IMR-90 (cell line): ENCODE data around the gene KYAT1. TPM values are rescaled to one million over a fixed set of nuclear protein-coding genes. Genes with fewer than 3 reads are reported as not detected.

Experiments
- ATAC-seq: fragments of 200-7000 bp; cut with Tn5 transposase; 2 replicates; pipeline ENCODE4 v1.9.1; 2020; ENCODE audit warnings: low read depth, mild to moderate bottlenecking, moderate library complexity
- BruUV-seq: library from RNA; stranded (reverse); fragments of 400-500 nt; replicated peaks from 2 replicates; lab custom pipeline; 2021; lab: Mats Ljungman, UMichigan
- CTCF ChIA-PET: fragments of 300-600 bp; formaldehyde crosslinking; extraction: SDS; loops from one replicate; lab custom pipeline; 2021; ENCODE audit warnings: antibody characterized with exemption; lab: Yijun Ruan, JAX
- POLR2A ChIA-PET: fragments of 300-600 bp; sonication (Branson Sonifier 250); formaldehyde crosslinking; loops from one replicate; lab custom pipeline; 2022; ENCODE audit warnings: antibody characterized with exemption; ENCODE audit not compliant: unreplicated experiment; lab: Charles Lee
- DNase-seq: peaks from one replicate; pipeline ENCODE4 v3.0.0; 2013
- H2AFZ ChIP-seq: replicated peaks from 2 replicates; pipeline ENCODE3; 2013; ENCODE audit warnings: low read length, mild to moderate bottlenecking; ENCODE audit not compliant: poor library complexity
- H2AK5ac ChIP-seq: 2 replicates; pipeline ENCODE4 v1.6.1; 2013; ENCODE audit warnings: low read depth, low read length, inconsistent platforms
- H2AK9ac ChIP-seq: replicated peaks from 2 replicates; pipeline ENCODE3; 2013; ENCODE audit warnings: mild to moderate bottlenecking, low read depth, low read length, moderate library complexity; ENCODE audit not compliant: poor library complexity
- H2BK120ac ChIP-seq: 2 replicates; pipeline ENCODE4 v1.6.1; 2013; ENCODE audit warnings: low read depth, low read length, inconsistent platforms
- H2BK15ac ChIP-seq: 3 replicates; pipeline ENCODE4 v1.6.1; 2013; ENCODE audit warnings: low read depth, low read length, inconsistent platforms
- H2BK20ac ChIP-seq: 2 replicates; pipeline ENCODE4 v1.6.1; 2013; ENCODE audit warnings: low read depth, mild to moderate bottlenecking, inconsistent platforms, low read length, moderate library complexity
- H2BK5ac ChIP-seq: 2 replicates; pipeline ENCODE4 v1.6.1; 2013; ENCODE audit warnings: mild to moderate bottlenecking, low read depth, low read length, inconsistent platforms; ENCODE audit not compliant: poor library complexity, severe bottlenecking
- H3K14ac ChIP-seq: replicated peaks from 2 replicates; pipeline ENCODE4 v1.6.1; 2013; ENCODE audit warnings: low read depth, low read length, inconsistent platforms
- H3K18ac ChIP-seq: 2 replicates; pipeline ENCODE4 v1.6.1; 2013; ENCODE audit warnings: low read depth, low read length, control low read depth
- H3K23ac ChIP-seq: 2 replicates; pipeline ENCODE4 v1.6.1; 2013; ENCODE audit warnings: low read depth, low read length, inconsistent platforms
- H3K27ac ChIP-seq: 2 replicates; pipeline ENCODE4 v1.5.1; 2013; ENCODE audit warnings: mild to moderate bottlenecking, control low read depth, low read length; ENCODE audit not compliant: insufficient read depth
- H3K27me3 ChIP-seq: 2 replicates; pipeline ENCODE4 v1.6.1; 2013; ENCODE audit warnings: low read length; ENCODE audit not compliant: control insufficient read depth, insufficient read depth
- H3K36me3 ChIP-seq: 2 replicates; pipeline ENCODE4 v1.6.1; 2013; ENCODE audit warnings: low read length, mixed read lengths; ENCODE audit not compliant: control insufficient read depth, insufficient read depth
- H3K4ac ChIP-seq: 2 replicates; pipeline ENCODE4 v1.6.1; 2013; ENCODE audit warnings: low read depth, low read length, inconsistent platforms
- H3K4me1 ChIP-seq: 2 replicates; pipeline ENCODE4 v1.6.1; 2013; ENCODE audit warnings: low read length, mixed read lengths; ENCODE audit not compliant: control insufficient read depth, insufficient read depth
- H3K4me2 ChIP-seq: 2 replicates; pipeline ENCODE4 v1.6.1; 2013; ENCODE audit warnings: low read depth, mild to moderate bottlenecking, control low read depth, low read length, moderate library complexity
- H3K4me3 ChIP-seq: 2 replicates; pipeline ENCODE4 v1.5.1; 2013; ENCODE audit warnings: low read depth, mild to moderate bottlenecking, control low read depth, low read length, moderate library complexity; ENCODE audit not compliant: insufficient read depth
- H3K56ac ChIP-seq: 2 replicates; pipeline ENCODE4 v1.6.1; 2013; ENCODE audit warnings: low read length, inconsistent platforms; ENCODE audit not compliant: insufficient read depth; ENCODE audit errors: extremely low read depth
- H3K79me1 ChIP-seq, 2 experiments: 2 replicates each; pipeline ENCODE4 v1.6.1; 2013; ENCODE audit warnings: low read length in 2 of 2, inconsistent platforms in 1 of 2, low read depth in 1 of 2
- H3K9ac ChIP-seq: 2 replicates; pipeline ENCODE4 v1.6.1; 2013; ENCODE audit warnings: low read depth, low read length, control low read depth
- H3K9me1 ChIP-seq: 2 replicates; pipeline ENCODE4 v1.6.1; 2013; ENCODE audit warnings: low read length, inconsistent platforms; ENCODE audit not compliant: insufficient read depth
- H3K9me3 ChIP-seq: 2 replicates; pipeline ENCODE4 v1.6.1; 2013; ENCODE audit warnings: low read length; ENCODE audit not compliant: control insufficient read depth, insufficient read depth
- H4K20me1 ChIP-seq: 2 replicates; pipeline ENCODE4 v1.6.1; 2013; ENCODE audit warnings: low read length, inconsistent platforms; ENCODE audit not compliant: insufficient read depth
- H4K5ac ChIP-seq: 2 replicates; pipeline ENCODE4 v1.6.1; 2013; ENCODE audit warnings: mild to moderate bottlenecking, low read depth, low read length, control low read depth
- H4K8ac ChIP-seq, 2 experiments: 2 replicates each; pipeline ENCODE4 v1.6.1; 2013; ENCODE audit warnings: low read depth in 2 of 2, low read length in 2 of 2, control low read depth in 1 of 2, inconsistent platforms in 1 of 2
- H4K91ac ChIP-seq: 2 replicates; pipeline ENCODE4 v1.6.1; 2013; ENCODE audit warnings: low read depth, low read length, inconsistent platforms; ENCODE audit not compliant: insufficient read depth
- MAZ ChIP-seq: IDR thresholded peaks from 2 replicates; pipeline ENCODE4 v1.6.1; 2012; ENCODE audit warnings: low read depth, mild to moderate bottlenecking, low read length, improper control_type of control experiment, moderate library complexity, borderline replicate concordance
- WGBS, 2 experiments: methylation state at CpG; one replicate each; pipeline versions ENCODE4 v1.1.5 to v1.1.7; 2013; ENCODE audit warnings: missing lambda C conversion rate in 2 of 2; ENCODE audit not compliant: insufficient read length in 1 of 2; ENCODE audit errors: extremely low coverage in 2 of 2; 5-methylcytosine and 5-hydroxymethylcytosine counted together
- dilution Hi-C: fragments of 300-500 bp; cut with HindIII; formaldehyde crosslinking; loops from one replicate; pipeline ENCODE4 v1.14.3; 2018; ENCODE audit warnings: low sequenced_read_pairs; ENCODE audit not compliant: unreplicated experiment
- in situ Hi-C: fragments of 300-500 bp; cut with MboI; formaldehyde crosslinking; loops from 3 replicates; pipeline ENCODE4 v1.14.3; 2019; ENCODE audit warnings: low sequenced_read_pairs, inconsistent platforms, mixed read lengths
- intact Hi-C: fragments of 100-400 bp; cut with micrococcal nuclease; formaldehyde crosslinking; loops from 2 replicates; pipeline ENCODE4 v1.10.0; 2022
- polyA plus RNA-seq, 3 experiments: library from polyadenylated mRNA; depleted of rRNA; stranded (reverse); fragments of >200 nt; gene quantifications; 2 replicates each; pipeline ENCODE4 v1.2.3, GENCODE V29; 2012; ENCODE audit warnings: low replicate concordance in 1 of 3
- total RNA-seq: library from RNA; depleted of rRNA; stranded (reverse); fragments of >200 nt; gene quantifications from 2 replicates; pipeline ENCODE4 v1.2.3, GENCODE V29; 2012
- TF ChIP-seq, protein P1 (sequence below): fragments of 150-350 bp; IDR thresholded peaks from 2 replicates; pipeline ENCODE4 v1.6.1; 2016; ENCODE audit warnings: low read depth, mild to moderate bottlenecking, low read length, moderate library complexity, borderline replicate concordance

Gene KYAT1
- total and polyA plus RNA-seq, 2 of the 4 experiments (the other 2 are of a cell fraction) = 6.8 to 9.5 TPM

DNA sequence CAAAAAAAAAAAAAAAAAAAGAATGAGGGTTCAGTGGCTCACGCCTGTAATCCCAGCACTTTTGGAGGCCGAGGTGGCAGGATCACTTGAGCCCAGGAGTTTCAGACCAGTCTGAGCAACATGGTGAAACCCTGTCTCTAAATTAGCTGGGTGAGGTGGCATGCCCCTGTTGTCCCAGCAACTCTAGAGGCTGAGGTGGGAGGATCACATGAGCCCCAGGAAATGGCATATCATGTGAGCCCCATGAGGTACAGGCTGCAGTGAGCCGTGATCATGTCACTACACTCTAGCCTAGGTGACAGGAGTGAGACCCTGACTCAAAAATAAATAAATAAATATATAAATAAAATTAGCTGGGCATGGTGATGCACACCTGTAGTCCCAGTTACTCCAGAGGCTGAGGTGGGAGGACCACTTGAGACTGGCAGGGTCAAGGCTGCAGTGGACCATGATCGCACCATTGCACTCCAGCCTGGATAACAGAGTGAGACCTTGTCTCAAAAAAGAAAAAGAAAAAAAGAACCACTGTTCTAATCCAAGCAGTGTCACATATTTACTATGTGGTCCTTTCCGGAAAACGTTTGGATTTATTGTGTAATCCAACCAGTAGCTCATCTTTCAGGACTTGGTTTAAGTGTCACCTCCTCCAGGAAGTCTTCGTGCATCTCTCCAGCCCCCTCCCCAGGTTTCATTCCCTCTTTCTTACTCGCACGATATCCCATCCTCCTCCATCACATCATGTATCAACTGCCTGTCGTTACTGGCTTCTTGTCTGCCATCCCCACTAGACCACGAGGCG, 39.9 kb downstream of the KYAT1 start:
- in situ Hi-C loops = no loop called here
- 0 out of 2 replicates have a peak, but pooled peaks cover 3% of the 10 kb centered on the region for H3K9me1 ChIP-seq
- H2BK5ac ChIP-seq = no peak overlapping the region
- CTCF ChIA-PET = interaction anchor here (0.6 kb wide), 1 partner anchor 206 kb away, joined by 4 read pairs; no protein-coding TSS in a partner anchor
- H3K9me3 ChIP-seq = no peaks in the 10 kb centered on the region
- H4K5ac ChIP-seq = no peak overlapping the region
- H3K4me2 ChIP-seq = no peak overlapping the region
- no peak overlapping the region for H3K18ac ChIP-seq
- no peak overlapping the region for H3K14ac ChIP-seq
- no peak overlapping the region for H3K27ac ChIP-seq
- no peak overlapping the region for H2AK9ac ChIP-seq
- H4K91ac ChIP-seq = no peak overlapping the region
- no peak overlapping the region for H3K23ac ChIP-seq
- no peak overlapping the region for H2BK15ac ChIP-seq
- H3K4ac ChIP-seq = no peak overlapping the region
- ATAC-seq (no peak), DNase-seq (no peak)
- intact Hi-C loops = no loop called here
- no TSS peak for BruUV-seq
- H2AK5ac ChIP-seq = no peak overlapping the region
- H2BK20ac ChIP-seq = no peak overlapping the region
- POLR2A ChIA-PET = no interaction called here
- no peaks in the 10 kb centered on the region for H3K27me3 ChIP-seq
- no peaks in the 10 kb centered on the region for H3K4me1 ChIP-seq
- H3K36me3 ChIP-seq = peaks cover 3% of the 10 kb centered on the region; the same call in 1 of the 2 replicates
- no peak overlapping the region for H3K56ac ChIP-seq
- 100% methylated on average over 1 of the region's 12 CpGs; no CpG with 5 or more reads in 1 of the 2 experiments for WGBS, 2 experiments
- peaks cover 0 to 8% of the 10 kb centered on the region in 2 experiments; a peak in 1 of 4 replicates for H3K79me1 ChIP-seq
- no peak overlapping the region for H3K4me3 ChIP-seq
- H3K9ac ChIP-seq = no peak overlapping the region
- no peak overlapping the region for H4K8ac ChIP-seq
- no peaks in the 10 kb centered on the region; the same call in 1 of the 2 replicates for H4K20me1 ChIP-seq
- no peak for TF ChIP-seq MAZ
- TF ChIP-seq, protein P1, sequence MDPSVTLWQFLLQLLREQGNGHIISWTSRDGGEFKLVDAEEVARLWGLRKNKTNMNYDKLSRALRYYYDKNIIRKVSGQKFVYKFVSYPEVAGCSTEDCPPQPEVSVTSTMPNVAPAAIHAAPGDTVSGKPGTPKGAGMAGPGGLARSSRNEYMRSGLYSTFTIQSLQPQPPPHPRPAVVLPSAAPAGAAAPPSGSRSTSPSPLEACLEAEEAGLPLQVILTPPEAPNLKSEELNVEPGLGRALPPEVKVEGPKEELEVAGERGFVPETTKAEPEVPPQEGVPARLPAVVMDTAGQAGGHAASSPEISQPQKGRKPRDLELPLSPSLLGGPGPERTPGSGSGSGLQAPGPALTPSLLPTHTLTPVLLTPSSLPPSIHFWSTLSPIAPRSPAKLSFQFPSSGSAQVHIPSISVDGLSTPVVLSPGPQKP = no peak
- H2AFZ ChIP-seq = peak overlapping the region; percentile 14
- no peak overlapping the region for H2BK120ac ChIP-seq
- dilution Hi-C loops = no loop called here
